ENCODE results near the gene MYO19. TPM values are rescaled to one million over a fixed set of nuclear protein-coding genes. Genes with fewer than 3 reads are reported as not detected.

MYO19 gene
- 20.0 TPM for total RNA-seq
- long read RNA-seq, partial matches to known transcripts: 5 of 12 reads
- long read RNA-seq, other reads (novel, unspliced or antisense): 4 of 12 reads

DNA sequence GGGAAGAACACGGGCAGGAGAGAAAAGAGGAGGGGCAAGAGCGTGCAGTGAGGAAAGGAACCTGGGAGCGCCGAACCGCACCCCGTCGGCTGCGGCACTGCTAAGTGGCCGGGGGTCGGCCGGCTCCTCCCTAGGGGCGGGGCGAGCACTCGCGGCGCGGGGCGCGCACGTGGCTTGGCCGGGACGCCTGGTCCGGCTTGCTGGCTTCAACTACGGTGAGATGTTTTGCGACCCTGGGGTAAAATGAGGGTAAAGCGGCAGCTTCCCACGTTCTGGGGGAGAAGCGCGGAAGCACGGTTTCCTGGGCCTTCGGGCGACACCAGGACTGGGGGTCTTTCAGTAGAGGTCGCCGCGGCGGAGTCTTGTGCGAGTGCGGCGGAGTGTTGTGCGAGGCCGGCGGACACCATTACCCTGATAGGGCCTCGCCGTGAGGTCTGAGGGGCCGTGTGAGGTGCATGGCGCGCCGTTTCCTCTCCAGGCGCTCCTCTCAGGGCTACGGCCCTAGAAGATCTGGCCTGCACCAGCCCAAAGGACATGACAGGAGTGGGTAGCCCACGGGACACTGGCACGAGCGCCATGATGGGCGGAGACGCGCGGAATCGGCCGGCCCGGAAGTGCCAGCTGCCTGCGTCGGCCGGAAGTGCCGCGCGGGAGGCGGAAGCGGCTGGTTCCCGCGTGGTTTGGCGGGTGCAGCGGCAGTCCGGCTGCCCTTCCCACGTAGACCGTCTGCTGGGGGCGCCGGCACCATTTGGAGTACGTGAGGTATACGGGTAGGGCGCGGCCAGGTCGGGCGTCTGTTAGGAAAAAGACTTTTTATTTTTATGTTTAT is at the start of gene MYO19, which contains the start of gene PIGW:
Gene MYO19, minus strand, starts transcription at position 29 of the 829 bp plus-strand sequence. CDS start 2,330 bp downstream, outside the sequence.
Gene PIGW, plus strand, starts transcription at position 148 of the 829 bp plus-strand sequence. CDS start 2,115 bp downstream, outside the sequence.
- intact Hi-C loops (cut with micrococcal nuclease): no loop called here
- peak; percentile 93 for ATAC-seq
- DNase-seq: peak; percentile 94

DNA sequence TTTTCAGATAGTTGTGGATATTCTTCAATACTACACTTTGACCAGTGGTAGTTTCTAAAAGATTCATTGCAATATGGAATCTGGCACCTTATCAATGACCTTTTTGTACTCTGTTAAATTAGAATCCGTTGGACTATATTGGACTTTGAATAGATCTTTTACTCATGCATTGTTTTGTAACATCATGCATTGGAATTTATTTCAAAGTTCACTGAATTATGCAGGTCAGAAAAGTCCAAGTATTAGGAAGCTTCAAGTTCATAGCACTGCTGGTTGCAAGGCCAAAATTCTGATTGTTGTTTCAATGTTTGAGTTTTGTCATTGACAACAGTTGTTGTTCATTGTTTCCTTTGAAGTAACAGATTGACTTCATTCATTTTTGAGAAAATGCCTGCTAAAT is 49.1 kb upstream of the MYO19 start:
- intact Hi-C loops (cut with micrococcal nuclease): no loop called here
- ATAC-seq (no peak), DNase-seq (no peak)

DNA sequence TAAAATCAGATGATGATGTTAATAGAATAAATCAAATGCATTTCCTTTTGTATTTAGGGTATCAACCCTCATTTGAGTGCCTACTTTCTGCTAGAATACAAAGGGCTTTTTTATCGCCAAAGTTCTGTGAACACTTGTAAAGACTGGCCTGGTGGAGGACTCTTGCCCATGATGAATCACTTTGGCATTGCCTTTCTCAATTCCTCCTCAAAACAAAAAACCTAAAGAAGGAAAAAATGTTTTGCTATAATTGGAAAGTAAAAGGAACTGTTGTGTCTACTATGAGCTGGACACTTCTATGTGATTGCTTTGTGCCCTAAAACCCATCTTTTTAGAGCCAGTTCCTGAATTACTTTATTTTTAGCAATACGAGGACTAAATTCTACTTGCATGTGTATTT is 44.0 kb upstream of the MYO19 start:
- intact Hi-C loops (cut with micrococcal nuclease): no loop called here
- DNase-seq: no peak
- no peak for ATAC-seq

DNA sequence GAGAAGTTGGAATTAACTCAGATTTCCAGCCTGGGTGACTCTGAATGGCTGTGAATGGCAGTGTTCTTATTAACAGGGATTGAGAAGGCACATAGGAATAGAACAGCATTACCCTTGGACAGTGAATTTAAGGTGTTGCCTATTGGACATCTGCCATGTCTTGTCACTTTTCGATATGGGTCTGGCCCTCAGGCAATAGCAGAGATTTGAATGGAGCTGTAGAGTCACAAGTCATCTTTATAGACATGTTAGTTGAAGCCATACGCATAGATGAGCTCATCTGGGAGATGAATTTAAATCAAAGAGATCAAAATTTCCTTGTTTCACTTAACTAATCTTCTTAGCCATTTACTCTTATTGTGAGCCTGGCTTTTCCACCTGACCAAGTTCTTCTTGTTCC is 42.1 kb upstream of the MYO19 start:
- intact Hi-C loops (cut with micrococcal nuclease): no loop called here
- DNase-seq (no peak), ATAC-seq (no peak)

GRCh38 chr17:36575028-36575427 is 40.4 kb upstream of the MYO19 start:
- intact Hi-C loops (cut with micrococcal nuclease): no loop called here
- DNase-seq: no peak
- ATAC-seq: no peak

- ATAC-seq (no peak), DNase-seq (no peak)
- intact Hi-C loops (cut with micrococcal nuclease): no loop called here
Measured at GRCh38 chr17:36566081-36566480, 31.4 kb upstream of the MYO19 start.

DNA sequence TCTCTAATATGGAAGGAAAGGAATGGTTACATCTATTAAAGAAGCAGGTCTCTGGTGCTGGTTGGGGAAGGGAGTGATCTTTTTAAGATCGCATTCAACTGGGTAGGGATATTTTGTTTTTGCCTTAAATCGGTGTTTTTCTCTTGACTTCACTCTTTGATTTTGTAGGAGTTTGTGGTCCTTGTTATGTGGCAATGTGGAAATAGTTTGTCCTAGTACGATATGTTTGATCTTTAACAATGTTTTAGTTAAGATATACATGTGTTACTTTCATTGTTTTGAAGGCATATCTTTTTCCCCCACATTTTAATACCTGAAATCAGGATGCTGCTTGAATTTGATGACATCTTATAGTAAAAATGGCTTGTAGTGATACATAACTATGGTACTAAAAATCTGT is 18.8 kb upstream of the MYO19 start:
- DNase-seq (no peak), ATAC-seq (no peak)
- intact Hi-C loops (cut with micrococcal nuclease): no loop called here

GRCh38 chr17:36550491-36551417 is 16.1 kb upstream of the MYO19 start:
- no peak for ATAC-seq
- DNase-seq: no peak
- intact Hi-C loops (cut with micrococcal nuclease): no loop called here

DNA sequence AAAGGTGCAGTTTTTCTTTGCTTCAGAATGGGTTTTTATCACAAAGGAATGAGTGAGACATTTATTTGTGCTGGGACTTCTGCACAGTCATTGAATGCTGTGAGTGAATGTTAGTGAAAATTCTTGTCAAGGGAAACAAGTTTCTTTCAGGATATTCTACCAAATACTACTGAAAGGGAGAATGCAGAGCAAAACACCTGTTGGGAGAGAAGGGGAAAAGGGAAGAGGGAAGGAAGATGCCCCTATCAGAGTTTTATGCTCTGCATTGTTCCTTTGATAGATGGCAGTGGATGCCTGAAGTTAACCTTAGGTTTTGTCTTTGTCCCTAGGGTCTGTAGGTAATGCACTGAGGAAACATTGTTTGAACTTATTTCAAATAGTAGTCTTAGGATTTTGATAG is 13.1 kb upstream of the MYO19 start:
- intact Hi-C loops (cut with micrococcal nuclease): no loop called here
- no peak for DNase-seq
- no peak for ATAC-seq

- intact Hi-C loops (cut with micrococcal nuclease): no loop called here
- ATAC-seq (no peak), DNase-seq (no peak)
Measured at GRCh38 chr17:36546418-36547093, 11.9 kb upstream of the MYO19 start.

GRCh38 chr17:36545465-36546417 is 11.1 kb upstream of the MYO19 start:
- ATAC-seq (peak; percentile 92), DNase-seq (peak; percentile 97)
- intact Hi-C loops (cut with micrococcal nuclease): no loop called here

GRCh38 chr17:36545077-36545464 is 10.4 kb upstream of the MYO19 start:
- intact Hi-C loops (cut with micrococcal nuclease): no loop called here
- DNase-seq (no peak), ATAC-seq (peak; percentile 69)

DNA sequence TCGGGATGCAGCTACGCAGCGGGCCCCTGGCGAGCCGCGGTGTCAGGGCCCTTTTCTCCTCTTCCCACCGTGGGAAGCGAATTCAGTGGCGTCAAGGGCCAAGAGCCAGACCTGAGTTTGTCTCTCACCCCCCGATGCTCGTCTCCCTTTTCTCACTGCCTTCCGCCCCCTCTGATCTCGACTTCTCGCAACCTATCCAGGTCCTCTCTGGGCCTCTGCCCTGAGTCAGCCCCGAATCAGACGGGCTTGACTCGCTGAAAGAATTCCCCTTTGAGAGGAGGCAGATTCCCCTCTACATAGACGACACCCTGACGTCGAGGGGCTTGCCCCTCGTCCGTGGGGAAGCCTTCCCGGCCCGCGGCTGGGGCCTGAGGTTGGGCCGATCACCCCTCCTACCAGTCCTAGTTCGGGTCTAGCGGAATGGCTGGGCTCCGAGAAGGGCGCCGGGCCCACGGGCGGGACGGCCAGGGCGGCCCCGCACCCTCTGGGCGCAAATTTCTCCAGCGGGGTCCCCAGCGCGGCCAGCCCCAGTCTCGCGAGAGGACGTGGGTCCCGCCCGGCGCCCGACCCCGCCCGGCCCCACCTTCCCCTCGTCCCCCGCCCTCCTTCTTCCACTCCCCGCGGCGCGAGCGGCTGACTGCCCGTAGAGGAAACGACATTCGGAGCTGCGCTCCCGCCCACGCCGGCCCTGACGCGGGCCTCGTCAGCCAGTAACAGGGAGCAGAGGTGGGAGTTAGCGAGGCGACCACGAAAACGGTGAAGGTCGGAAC is 9.8 kb upstream of the MYO19 start, which contains the start of gene GGNBP2:
Gene GGNBP2, plus strand, starts transcription at position 613 of the 770 bp plus-strand sequence. CDS start 806 bp downstream, outside the sequence.
- intact Hi-C loops (cut with micrococcal nuclease): no loop called here

DNA sequence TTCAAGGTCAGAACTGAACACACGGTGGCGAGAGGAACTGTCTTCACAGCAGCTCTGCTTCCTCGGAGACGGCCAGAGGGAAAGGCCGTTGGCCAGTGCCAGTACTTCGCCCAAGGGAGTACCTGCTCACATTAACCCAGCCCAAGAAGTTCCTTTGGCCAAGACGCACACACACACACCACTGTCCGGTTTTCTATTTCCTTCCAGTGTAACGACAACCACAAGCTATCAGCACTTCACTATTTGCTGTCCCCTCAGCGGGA is 9.3 kb upstream of the MYO19 start:
- DNase-seq: no peak
- ATAC-seq: peak; percentile 1
- intact Hi-C loops (cut with micrococcal nuclease): no loop called here

More for the DNA sequence above, 9.8 kb upstream of the MYO19 start, which contains the start of gene GGNBP2:
- ATAC-seq (peak; percentile 92), DNase-seq (peak; percentile 96)

GRCh38 chr17:36542755-36543154 is 8.1 kb upstream of the MYO19 start:
- DNase-seq (no peak), ATAC-seq (no peak)
- intact Hi-C loops (cut with micrococcal nuclease): no loop called here

- DNase-seq: no peak
- no peak for ATAC-seq
- intact Hi-C loops (cut with micrococcal nuclease): no loop called here
Measured at GRCh38 chr17:36540696-36541095, 6.0 kb upstream of the MYO19 start.

DNA sequence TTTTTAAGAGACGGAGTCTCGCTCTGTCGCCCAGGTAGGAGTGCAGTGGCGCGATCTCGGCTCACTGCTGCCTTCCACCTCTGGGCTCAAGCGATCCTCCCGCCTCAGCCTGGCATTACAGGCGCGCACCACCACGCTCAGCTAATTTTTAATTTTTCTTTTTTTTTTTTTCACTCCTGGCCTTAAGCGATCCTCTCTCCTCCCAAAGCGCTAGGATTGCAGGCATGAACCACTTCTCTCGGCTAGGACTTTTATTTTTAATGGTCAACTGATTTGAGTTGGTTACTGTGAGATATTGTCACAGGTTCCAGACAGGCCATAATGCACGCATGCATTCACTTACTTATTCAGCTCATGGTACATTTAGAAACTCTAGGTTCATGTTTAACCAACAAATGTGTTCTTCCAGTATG is 1.0 kb upstream of the MYO19 start:
- ATAC-seq (no peak), DNase-seq (no peak)
- intact Hi-C loops (cut with micrococcal nuclease): no loop called here
